Heart left ventricle (tissue), 13 donors: ENCODE data around the gene FNDC10.

Experiments
- CTCF ChIP-seq, 12 donors: fragments of 200-600 bp; sonication (generic) in 4 of 12; IDR thresholded peaks; one replicate each; pipeline versions ENCODE4 v1.5.0 to v1.8.0; 2018 to 2022; ENCODE audit warnings: antibody characterized with exemption in 12 of 12, mild to moderate bottlenecking in 5 of 12
- POLR2A ChIP-seq, 2 donors: fragments of 450-650 bp; IDR thresholded peaks; one replicate each; pipeline ENCODE4 v1.6.1; 2017; ENCODE audit warnings: antibody characterized with exemption in 2 of 2, mild to moderate bottlenecking in 2 of 2, moderate library complexity in 2 of 2
- donor health status: ischemic (EF 13 %, LVEDD 7.1; RV severe dilation, severe dysfunction).
- donor health status: DM: no; HTN: yes; CAD: no.
- donor health status: DM: no; HTN: no; CAD: no.
- donor health status: ischemic (EF 25% LVEDD 6.9; RV normal size, moderate dysfunction).
- donor health status: ischemic (EF 25% LVEDD 5.7; RV mildly dilated, moderate dysfunction).
- donor health status: ischemic (EF 35%, LVEDD 5.7; RV mildly dilated, moderate dysfunction).
- donor health status: nonischemic (EF 11% LVEDD 7.7; RV severe dilation, severe dysfunction).
- donor health status: DM: yes; HTN: yes; CAD: no.
- donor health status: PGD.
- donor health status: ischemic (EF 29% LVEDD 5.4; RV normal size, mild dysfunction).
- donor health status: nonischemic (EF 23%, LVEDD 6.1; RV moderate dilation, normal function).

- no peak for TF ChIP-seq POLR2A (IDR thresholded peaks at IDR 0.05)
- TF ChIP-seq CTCF (IDR thresholded peaks at IDR 0.05): no peak
Observed at GRCh38 chr1:1556505-1556904, 43.4 kb downstream of the FNDC10 start.
